ENCODE measurements around the gene HLCS.

The HLCS gene

GRCh38 chr21:36893581-36893980, 72.9 kb downstream of the HLCS start:
- no peak overlapping the region for H3K4me3 ChIP-seq (ENCODE audit: low read depth, low read length)
- H3K36me3 ChIP-seq, result peaks cover 40% of the 10 kb centered on the region
- no peak for TF ChIP-seq CTCF (IDR thresholded peaks at IDR 0.05; ENCODE audit: low read depth, low read length)
- H3K9me3 ChIP-seq (ENCODE audit: severe bottlenecking), result no peaks in the 10 kb centered on the region
- no peak overlapping the region for H3K27ac ChIP-seq
- no peak for DNase-seq
- no peaks in the 10 kb centered on the region for H3K27me3 ChIP-seq (ENCODE audit: insufficient read depth, low read depth, severe bottlenecking)

- TF ChIP-seq CTCF (IDR thresholded peaks at IDR 0.05; ENCODE audit: low read depth, low read length), result no peak
- peaks cover 40% of the 10 kb centered on the region for H3K36me3 ChIP-seq
- no peaks in the 10 kb centered on the region for H3K9me3 ChIP-seq (ENCODE audit: severe bottlenecking)
- DNase-seq, result no peak
- no peak overlapping the region for H3K27ac ChIP-seq
- H3K27me3 ChIP-seq (ENCODE audit: insufficient read depth, low read depth, severe bottlenecking), result no peaks in the 10 kb centered on the region
- H3K4me3 ChIP-seq (ENCODE audit: low read depth, low read length), result no peak overlapping the region
These were observed 74.3 kb downstream of the HLCS start for GRCh38 chr21:36892201-36892600.

- DNase-seq, result no peak
These were observed 74.8 kb downstream of the HLCS start for GRCh38 chr21:36891692-36892091.

GRCh38 chr21:36891121-36891520, 75.3 kb downstream of the HLCS start:
- Histone ChIP-seq H3K9me3 (ENCODE audit: severe bottlenecking) (no peaks in the 10 kb centered on the region), H3K4me3 (ENCODE audit: low read depth, low read length) (no peak overlapping the region), H3K36me3 (peaks cover 33% of the 10 kb centered on the region), H3K27me3 (ENCODE audit: insufficient read depth, low read depth, severe bottlenecking) (no peaks in the 10 kb centered on the region), H3K27ac (no peak overlapping the region; the same call in 1 of the 2 replicates)
- no peak for TF ChIP-seq CTCF (IDR thresholded peaks at IDR 0.05; ENCODE audit: low read depth, low read length)
- no peak for DNase-seq

More at GRCh38 chr21:36891692-36892091, 74.8 kb downstream of the HLCS start:
- H3K9me3 ChIP-seq (ENCODE audit: severe bottlenecking), result no peaks in the 10 kb centered on the region
- no peak for TF ChIP-seq CTCF (IDR thresholded peaks at IDR 0.05; ENCODE audit: low read depth, low read length)
- H3K27me3 ChIP-seq (ENCODE audit: insufficient read depth, low read depth, severe bottlenecking), result no peaks in the 10 kb centered on the region
- H3K36me3 ChIP-seq, result peaks cover 38% of the 10 kb centered on the region
- no peak overlapping the region for H3K27ac ChIP-seq
- no peak overlapping the region for H3K4me3 ChIP-seq (ENCODE audit: low read depth, low read length)

GRCh38 chr21:36890086-36890485, 76.4 kb downstream of the HLCS start:
- H3K4me3 ChIP-seq (ENCODE audit: low read depth, low read length), result no peak overlapping the region
- no peaks in the 10 kb centered on the region for H3K9me3 ChIP-seq (ENCODE audit: severe bottlenecking)
- no peak for TF ChIP-seq CTCF (IDR thresholded peaks at IDR 0.05; ENCODE audit: low read depth, low read length)
- no peak for DNase-seq
- H3K27me3 ChIP-seq (ENCODE audit: insufficient read depth, low read depth, severe bottlenecking), result no peaks in the 10 kb centered on the region
- peak overlapping the region; percentile 45 for H3K27ac ChIP-seq
- H3K36me3 ChIP-seq, result peaks cover 27% of the 10 kb centered on the region

GRCh38 chr21:36889401-36889800, 77.1 kb downstream of the HLCS start:
- Histone ChIP-seq H3K4me3 (ENCODE audit: low read depth, low read length) (no peak overlapping the region), H3K9me3 (ENCODE audit: severe bottlenecking) (peaks cover 3% of the 10 kb centered on the region), H3K27ac (no peak overlapping the region), H3K27me3 (ENCODE audit: insufficient read depth, low read depth, severe bottlenecking) (no peaks in the 10 kb centered on the region), H3K36me3 (peaks cover 29% of the 10 kb centered on the region)
- DNase-seq, result peak; percentile 43
- TF ChIP-seq CTCF (IDR thresholded peaks at IDR 0.05; ENCODE audit: low read depth, low read length), result no peak

Measured in WERI-Rb-1 (cell line).